GM06990 (cell line): ENCODE measurements around the gene FHOD3.

ENCODE experiments used
- DNase-seq: peaks from one replicate; pipeline ENCODE4 v3.0.0-alpha.2; 2011; ENCODE audit not compliant: insufficient read length; ENCODE audit errors: extremely low read depth
- H3K27me3 ChIP-seq: replicated peaks from 2 replicates; pipeline ENCODE4 v1.6.0; 2011; ENCODE audit warnings: low read length; ENCODE audit not compliant: control insufficient read depth, insufficient read depth
- H3K36me3 ChIP-seq: 2 replicates; pipeline ENCODE4 v1.5.1; 2011; ENCODE audit warnings: low read length; ENCODE audit not compliant: control insufficient read depth, insufficient read depth
- H3K4me3 ChIP-seq: replicated peaks from 2 replicates; pipeline ENCODE4 v1.5.1; 2011; ENCODE audit warnings: low read depth, mild to moderate bottlenecking, control low read depth, low read length
- TF ChIP-seq, protein P1 (sequence below): IDR thresholded peaks from 2 replicates; pipeline ENCODE4 v1.5.1; 2011; ENCODE audit warnings: low read length, control low read depth, mild to moderate bottlenecking, inconsistent platforms; ENCODE audit not compliant: insufficient read depth, poor library complexity, severe bottlenecking

FHOD3 gene

DNA sequence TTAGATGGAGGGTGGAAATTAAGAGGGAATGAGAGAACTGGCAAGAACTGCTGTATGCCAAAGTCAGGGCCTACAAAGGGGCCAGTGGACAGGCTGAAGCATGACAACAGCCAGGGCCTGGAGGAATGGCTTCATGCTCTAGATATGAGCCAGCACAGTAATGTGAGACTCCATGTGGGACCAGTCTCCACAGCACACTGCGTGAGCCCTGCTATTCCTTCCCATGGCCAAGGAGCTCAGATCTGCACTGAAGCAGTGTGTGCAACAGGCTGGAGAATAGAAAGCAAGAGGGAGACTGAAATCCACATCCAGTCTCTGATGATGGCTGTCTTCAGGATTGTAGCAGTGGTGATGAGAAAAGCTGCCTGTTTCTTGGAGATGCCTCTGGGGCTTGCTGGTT, 368.4 kb downstream of the FHOD3 start:
- Histone ChIP-seq H3K36me3 (peaks cover 3% of the 10 kb centered on the region), H3K27me3 (no peaks in the 10 kb centered on the region), H3K4me3 (no peak overlapping the region)
- TF ChIP-seq, protein P1, sequence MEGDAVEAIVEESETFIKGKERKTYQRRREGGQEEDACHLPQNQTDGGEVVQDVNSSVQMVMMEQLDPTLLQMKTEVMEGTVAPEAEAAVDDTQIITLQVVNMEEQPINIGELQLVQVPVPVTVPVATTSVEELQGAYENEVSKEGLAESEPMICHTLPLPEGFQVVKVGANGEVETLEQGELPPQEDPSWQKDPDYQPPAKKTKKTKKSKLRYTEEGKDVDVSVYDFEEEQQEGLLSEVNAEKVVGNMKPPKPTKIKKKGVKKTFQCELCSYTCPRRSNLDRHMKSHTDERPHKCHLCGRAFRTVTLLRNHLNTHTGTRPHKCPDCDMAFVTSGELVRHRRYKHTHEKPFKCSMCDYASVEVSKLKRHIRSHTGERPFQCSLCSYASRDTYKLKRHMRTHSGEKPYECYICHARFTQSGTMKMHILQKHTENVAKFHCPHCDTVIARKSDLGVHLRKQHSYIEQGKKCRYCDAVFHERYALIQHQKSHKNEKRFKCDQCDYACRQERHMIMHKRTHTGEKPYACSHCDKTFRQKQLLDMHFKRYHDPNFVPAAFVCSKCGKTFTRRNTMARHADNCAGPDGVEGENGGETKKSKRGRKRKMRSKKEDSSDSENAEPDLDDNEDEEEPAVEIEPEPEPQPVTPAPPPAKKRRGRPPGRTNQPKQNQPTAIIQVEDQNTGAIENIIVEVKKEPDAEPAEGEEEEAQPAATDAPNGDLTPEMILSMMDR = no peak
- DNase-seq = no peak

DNA sequence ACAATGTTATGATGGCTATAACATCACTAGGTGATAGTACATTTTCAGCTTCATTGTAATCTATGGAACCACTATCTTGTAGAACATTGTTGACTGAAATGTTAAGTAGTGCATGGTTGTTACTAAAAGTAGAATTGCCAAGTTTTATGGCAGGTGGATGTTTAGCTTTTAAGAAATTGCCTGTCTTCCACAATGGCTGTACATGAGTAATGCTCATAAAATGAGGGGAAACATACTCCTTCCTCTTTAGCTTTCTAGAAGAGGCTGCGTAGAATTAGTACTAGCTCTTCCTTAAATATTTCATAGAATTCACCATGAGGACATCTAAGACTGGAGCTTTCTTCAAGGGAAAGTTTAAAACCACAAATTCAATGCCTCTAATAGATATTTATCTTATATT, 370.3 kb downstream of the FHOD3 start:
- no peak for DNase-seq
- Histone ChIP-seq H3K27me3 (no peaks in the 10 kb centered on the region), H3K4me3 (no peak overlapping the region), H3K36me3 (peaks cover 3% of the 10 kb centered on the region)
- TF ChIP-seq, protein P1 = no peak

DNA sequence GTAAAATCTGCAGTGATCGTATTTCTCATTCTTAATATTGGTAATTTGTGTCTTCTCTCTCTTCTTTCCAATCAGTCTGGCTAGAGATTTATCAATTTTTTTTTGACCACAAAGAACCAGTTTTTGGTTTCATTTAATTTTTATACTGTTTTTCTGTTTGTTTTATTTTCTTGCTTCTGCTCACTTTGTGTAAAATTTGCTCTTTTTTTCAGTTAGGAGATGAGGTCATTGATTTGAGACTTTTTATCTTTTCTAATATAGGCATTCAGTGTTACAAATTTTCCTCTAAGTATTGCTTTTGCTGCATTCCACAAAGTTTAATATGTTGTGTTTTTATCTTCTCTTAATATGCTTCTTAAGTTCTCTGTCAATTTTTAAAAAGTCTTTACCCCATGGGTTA, 370.8 kb downstream of the FHOD3 start:
- DNase-seq = no peak
- TF ChIP-seq, protein P1 = no peak
- Histone ChIP-seq H3K4me3 (no peak overlapping the region), H3K27me3 (no peaks in the 10 kb centered on the region), H3K36me3 (peaks cover 1% of the 10 kb centered on the region)

DNA sequence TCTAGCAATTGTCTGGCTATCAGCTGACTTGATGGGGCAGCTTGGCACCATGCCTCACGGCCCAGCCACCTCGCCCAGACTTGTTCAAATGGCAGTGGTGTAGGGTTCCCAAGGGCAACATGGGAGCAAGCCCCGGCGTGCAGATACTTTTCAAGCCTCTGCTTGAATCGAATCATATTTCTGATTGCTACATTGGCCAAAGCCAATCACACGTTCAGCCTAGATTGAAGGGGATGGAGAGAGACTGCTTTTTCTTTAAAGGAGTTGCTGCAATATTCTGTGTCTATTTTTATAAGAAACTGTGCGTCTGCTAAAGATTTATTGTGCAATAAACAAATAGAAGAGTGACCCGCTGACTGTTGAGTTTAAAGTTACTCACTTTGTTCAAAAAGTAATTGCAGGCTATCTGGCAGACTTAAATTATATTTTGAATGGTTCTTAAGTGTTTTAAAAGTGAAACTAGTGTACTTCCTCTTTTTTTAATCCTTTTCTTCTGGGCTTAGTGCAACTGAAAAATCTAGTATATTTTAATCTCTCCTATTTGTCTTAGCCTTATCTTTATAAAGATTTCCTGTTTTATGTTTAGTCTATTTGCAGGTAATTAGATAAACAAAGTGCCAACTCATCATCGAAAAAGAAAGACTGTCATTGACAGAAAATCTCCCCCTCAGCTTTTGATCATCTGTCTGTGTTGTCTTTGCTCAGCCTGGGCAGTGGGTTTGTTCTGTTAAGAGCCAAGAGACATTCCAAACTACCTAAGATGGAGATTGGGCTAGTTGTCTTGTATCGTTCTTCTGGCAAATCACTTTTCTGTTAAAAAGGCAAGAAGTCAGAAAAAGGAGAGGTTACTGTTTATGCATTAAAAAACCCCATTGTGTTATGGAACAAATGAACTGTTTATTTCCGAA, 375.2 kb downstream of the FHOD3 start:
- TF ChIP-seq, protein P1 = no peak
- Histone ChIP-seq H3K36me3 (no peaks in the 10 kb centered on the region), H3K27me3 (no peaks in the 10 kb centered on the region), H3K4me3 (no peak overlapping the region)
- peak; percentile 32 for DNase-seq

DNA sequence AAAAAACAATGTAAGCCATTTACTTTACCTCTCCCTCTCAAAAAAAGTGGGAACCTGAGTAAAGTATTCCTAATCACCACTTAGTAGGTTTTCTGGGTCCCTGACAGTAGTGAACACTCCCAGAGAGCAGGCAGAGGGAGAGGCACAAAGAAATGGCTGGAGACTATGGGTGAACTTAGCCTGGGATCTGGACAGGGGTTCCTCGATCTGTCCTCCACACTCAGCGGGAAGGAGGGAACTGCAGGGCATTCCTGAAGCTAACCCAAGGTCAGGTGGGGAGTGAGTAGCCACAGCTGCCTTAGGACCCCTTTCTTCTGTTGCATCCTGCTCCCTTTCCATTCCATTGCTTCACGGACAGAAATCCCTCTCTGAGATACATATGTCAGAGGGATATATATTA, 375.9 kb downstream of the FHOD3 start:
- no peaks in the 10 kb centered on the region for H3K36me3 ChIP-seq
- TF ChIP-seq, protein P1 = no peak
- DNase-seq = no peak
- no peaks in the 10 kb centered on the region for H3K27me3 ChIP-seq
- H3K4me3 ChIP-seq = no peak overlapping the region

DNA sequence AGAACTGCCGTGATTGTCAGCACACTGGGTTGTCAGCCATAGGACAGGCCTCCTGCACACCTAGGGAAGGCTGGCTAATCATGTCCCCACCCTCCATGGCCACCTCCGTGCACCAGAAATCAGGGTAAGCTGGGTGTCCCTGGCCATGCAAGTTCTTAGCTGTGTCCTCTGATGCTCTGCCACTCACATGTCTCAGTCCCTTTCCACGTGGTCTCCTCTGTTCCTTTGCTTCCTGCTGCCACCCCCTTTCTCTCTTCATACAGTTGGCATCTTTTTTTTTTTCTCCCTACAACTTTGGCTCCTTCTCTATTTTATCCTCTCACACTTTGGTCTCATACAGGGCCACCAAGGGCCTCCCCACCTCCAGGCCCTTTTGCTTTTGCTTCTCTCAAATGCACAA, 377.6 kb downstream of the FHOD3 start:
- TF ChIP-seq, protein P1 = no peak
- H3K4me3 ChIP-seq = no peak overlapping the region
- DNase-seq = no peak
- no peaks in the 10 kb centered on the region for H3K27me3 ChIP-seq
- no peaks in the 10 kb centered on the region for H3K36me3 ChIP-seq
